COLO668 (cell line): ENCODE data around the gene AK3.

Experiments
- DNase-seq: peaks from one replicate; lab custom pipeline; 2025; ENCODE audit not compliant: unreplicated experiment; lab: John Stamatoyannopoulos, UW

AK3 gene

DNA sequence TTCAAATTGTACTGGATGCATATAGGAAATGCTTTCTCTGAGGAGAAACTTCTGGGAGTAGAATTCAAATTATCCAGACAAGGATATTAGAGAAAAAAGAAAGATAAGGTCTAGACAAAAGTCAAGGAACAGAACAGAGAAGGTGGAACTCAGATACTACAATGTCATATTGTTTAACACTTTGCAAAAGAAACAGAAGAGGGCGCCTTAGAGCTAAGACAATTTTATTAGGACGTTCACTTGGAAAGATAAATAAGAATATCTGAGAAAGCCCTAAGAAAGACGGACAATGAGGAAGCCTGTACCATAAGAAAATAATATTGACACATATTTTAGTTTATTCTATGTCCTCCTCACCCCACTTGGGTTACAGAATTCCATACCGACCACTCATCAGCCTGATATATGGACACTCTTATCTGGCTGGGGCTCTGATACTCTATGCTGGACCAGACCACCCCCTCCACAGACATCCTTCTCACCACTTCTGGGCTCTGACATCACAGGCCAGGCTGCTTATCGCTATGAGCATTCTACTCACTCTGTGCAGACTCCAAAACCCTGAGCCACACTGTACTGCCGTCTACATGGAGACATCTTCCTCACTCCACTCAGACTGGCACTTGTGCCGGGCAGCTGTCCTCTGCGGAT, 9.1 kb upstream of the AK3 start:
- no peak for DNase-seq

DNA sequence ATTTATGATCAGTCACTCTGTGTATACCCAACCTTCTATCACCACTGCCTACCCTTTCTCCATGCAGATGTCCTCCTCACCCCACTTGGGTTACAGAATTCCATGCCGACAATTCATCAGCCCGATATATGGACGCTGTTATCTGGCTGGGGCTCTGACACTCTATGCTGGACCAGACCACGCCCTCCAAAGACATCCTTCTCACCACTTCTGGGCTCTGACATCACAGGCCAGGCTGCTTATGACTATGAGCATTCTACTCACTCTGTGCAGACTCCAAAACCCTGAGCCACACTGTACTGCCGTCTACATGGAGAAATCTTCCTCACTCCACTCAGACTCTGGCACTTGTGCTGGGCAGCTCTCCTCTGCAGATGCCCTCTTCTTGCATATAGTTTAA, 7.6 kb upstream of the AK3 start:
- no peak for DNase-seq

DNA sequence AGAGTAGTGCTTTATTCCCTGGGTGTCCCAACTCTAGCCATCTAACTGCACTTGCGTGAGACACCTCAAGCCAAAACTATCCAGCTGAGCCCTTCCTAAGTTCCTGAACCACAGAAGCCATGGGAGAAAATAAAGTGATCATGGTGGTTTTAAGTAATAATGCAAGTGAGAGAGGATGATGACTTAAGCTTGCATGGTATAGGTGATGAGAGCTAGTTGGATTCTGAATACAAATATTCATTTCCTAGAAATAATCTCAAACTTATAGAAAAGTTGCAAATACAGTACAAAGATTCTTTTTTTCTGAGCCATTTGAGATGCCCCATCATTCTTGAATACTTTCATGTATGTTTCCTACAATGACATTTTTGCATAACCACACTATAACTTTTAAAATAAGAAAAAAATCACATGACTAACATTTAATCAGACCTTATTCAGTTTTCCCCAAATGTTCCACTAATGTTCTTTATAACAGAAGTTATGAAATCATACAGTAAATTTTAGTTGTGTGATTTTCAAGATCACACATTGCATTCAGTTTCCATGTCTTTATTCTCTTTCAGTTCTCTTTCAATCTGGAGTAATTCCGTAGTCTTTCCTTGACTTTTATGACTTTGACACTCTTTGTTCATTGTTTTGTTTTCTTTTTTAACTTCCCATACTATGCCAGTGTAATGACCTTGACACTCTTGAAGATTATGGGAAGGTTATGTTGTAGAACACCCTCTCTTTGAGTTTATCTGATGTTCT, 5.5 kb upstream of the AK3 start:
- no peak for DNase-seq

DNA sequence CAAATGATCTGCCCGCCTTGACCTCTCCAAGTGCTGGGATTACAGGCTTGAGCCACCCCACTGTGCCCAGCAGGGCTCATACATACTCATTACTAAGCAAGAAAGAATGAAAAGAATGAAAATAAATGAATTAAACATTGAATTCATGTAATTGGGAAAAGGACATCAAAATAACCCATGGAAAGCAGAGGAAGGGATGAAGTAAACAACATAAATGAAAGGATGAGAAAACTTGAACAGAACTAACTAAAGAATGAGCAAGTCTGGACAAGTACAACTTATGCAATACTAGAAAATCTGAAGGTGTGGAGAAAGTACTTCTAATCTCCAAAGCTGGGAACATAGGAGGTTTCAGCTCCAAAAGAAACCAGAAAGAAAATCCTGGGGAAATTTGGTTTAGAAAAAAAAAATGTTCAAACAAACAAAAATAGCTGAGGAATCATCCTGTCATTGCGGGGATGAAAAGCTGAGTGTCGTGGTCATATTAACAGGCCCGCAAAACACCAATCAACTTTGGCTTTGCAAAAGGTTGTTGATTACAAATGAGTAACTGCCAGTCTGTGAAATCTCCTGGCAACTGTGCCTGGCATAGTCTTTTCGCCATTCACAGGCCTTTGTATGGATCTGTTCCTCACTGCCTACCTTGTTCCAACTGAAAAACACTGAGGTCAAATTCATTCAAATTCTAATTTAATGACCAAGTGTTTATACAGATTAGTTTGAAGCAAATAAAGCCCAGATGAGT, 2.3 kb upstream of the AK3 start:
- no peak for DNase-seq

DNA sequence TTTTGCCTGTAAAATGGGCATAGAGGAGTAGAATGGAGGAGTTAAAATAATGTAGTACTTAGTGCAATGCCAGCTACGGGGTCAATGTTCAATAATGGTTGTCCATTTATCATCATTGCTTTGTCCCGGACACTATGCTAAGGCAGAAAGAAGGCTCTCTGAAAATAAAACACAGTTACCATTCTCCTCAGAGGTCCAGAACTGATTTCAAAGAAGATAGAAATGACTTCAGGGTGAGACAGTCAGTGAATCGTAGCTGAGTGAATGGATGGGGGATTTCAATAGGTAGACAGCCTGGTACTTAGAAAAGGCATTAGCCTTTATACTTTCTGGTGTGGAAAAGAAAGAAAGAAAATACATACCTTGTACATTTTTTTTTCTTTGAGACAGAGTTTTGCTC, 1.2 kb upstream of the AK3 start:
- DNase-seq = no peak

DNA sequence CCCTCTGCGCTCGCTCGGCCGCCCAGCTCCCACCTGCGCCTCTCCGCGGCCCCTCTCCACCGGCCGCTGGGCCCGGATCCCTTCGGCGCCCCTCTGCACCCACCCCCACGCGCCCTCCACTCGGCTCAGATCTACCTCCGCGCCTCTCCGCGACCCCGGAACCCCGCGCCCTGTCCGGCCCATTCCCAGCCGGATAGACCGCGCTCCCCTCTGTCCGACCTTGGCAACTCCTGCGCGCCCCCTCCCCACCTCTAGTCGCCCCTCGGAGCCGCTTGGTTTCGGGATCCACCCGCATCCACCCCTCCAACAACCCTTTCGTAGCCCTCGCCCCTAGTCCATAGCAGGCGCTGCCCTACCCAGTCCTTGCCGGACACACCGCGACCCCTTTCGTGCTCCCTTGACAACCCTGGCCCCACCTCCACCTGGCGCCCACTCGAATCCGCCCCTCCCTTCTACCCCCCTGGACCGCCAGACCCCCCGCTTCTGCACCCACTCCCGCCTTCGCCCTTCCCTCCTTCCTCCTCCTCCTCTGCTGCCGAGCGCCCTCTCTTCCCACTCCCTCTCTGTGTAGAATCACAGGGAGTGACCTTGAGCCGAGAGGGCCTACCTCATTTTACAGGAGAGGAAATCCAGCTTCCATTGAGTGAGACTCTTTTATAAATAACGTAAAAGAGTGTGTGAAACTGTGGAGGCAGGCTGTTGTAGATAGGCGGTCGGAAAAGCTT, 525 bp upstream of the AK3 start:
- DNase-seq = peak; percentile 31

DNA sequence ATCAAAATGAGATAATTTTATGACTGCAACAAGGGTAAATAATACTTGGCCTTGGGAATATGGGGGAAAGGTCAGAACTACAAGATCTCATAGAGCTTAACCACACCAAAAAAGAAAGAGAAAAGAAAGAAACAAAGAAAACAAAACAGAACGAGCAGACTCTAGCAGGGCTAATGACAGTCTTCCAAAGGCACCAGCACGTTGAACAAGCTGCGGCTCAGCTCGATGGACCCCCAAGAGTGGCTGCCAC, 689 bp downstream of the AK3 start:
- DNase-seq = no peak

DNA sequence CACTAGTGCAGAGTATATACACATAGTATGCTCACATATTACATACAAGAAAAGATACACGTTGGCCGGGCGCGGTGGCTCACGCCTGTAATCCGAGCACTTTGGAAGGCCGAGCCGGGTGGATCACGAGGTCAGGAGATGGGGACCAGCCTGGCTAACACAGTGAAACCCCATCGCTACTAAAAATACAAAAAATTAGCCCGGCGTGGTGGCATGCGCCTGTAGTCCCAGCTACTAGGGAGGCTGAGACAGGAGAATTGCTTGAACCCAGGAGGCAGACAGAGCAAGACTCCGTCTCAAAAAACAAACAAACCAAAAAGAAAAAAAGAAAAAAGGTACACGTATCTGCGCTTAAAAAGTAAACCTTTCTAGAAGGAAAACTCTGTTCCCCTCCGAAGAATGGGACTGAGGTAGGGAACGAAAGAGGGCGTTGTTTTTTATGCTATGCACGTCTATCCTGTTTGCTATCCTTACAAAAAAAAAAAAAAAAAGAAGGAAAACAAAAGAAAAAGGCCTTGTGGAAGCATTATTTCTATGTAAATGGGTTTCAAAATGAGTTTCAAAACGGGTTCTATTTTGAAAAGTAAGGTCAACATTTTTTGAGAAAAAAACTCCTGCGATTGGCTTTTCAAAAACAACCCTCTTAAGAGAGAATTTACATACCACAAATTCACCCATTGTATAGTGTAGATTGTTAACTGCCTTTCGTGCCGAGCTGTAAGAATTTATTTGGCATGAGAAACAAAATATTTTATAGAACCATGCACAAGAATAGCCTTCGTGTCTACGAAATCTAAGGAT, 1.2 kb downstream of the AK3 start:
- DNase-seq = peak; percentile 44

DNA sequence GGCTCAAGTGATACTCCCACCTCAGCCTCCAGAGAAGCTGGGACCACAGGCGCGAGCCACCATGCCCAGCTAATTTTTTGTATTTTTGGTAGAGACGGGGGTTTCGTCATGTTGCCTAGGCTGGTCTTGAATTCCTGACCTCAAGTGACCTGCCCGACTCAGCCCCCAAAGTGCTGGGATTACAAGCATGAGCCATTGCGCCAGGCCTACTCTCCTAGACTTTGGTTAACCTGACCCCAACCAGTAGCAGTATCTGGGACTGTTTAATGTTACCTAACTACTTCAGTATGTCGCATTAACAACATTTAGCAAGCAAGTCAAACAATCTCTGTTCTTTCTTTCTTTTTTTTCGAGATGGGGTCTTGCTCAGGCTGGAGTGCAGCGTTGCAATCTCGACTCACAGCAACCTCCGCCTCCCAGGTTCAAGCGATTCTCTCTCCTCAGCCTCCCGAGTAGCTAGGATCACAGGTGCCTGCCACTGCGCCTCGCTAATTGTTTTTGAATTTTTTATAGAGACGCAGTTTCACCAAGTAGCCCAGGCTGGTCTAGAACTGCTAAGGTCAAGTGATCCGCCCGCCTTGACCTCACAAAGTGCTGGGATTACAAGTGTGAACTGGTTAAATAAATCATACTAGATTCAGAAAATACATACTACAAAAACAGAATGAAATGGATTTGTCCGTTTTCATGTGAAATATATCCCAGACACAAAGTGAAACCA, 2.0 kb downstream of the AK3 start:
- DNase-seq = no peak

DNA sequence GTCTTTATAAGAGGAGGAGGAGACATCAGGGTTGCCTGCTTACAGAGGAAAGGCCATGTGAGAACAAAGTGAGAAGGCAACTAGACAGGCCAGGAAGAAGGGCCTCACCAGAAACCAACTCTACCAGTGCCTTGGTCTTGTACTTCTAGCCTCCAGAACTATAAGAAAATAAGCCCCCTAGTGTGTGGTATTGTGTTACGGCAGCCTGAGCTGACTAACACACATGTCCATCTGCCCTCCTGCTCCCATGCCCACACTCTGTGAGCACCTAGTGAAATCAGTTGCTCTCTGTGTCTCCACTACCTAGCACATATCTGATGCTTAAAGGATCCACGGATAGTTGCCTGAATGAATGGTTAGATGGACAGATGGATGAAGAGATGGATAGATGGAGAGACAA, 6.9 kb downstream of the AK3 start:
- no peak for DNase-seq

DNA sequence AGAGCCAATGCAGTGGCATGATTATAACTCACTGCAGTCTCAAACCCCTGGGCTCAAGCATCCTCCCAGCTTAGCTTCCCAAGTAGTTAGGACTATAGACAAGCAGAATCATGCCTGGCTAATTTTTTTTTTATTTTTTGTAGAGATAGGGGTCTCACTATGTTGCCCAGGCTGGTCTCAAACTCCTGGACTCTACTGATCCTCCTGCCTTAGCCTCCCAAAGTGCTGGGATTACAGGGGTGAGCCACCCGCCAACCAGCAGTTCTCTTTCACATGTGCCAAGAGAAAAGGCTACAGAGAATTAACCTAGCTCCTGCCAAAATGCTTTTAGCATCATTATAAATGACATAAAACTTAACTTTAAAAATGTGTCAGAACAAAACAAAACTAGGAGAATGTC, 8.1 kb downstream of the AK3 start:
- no peak for DNase-seq

DNA sequence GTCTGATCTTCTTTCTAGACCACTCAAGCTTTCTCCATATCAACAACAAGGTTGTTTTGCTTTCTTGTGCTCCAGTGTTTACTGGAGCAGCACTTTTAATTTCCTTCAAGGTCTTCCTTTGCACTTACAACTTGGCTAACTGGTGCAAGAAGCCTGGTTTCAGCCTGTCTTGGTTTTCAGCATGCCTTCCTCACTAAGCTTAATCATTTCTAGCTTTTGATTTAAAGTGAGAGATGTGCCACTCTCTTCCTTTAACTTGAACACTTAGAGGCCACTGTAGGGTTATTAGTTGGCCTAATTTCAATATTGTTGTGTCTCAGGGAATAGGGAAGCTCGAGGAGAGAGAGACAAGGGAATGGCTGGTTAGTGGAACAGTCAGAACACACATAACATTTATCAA, 13.4 kb downstream of the AK3 start:
- no peak for DNase-seq

DNA sequence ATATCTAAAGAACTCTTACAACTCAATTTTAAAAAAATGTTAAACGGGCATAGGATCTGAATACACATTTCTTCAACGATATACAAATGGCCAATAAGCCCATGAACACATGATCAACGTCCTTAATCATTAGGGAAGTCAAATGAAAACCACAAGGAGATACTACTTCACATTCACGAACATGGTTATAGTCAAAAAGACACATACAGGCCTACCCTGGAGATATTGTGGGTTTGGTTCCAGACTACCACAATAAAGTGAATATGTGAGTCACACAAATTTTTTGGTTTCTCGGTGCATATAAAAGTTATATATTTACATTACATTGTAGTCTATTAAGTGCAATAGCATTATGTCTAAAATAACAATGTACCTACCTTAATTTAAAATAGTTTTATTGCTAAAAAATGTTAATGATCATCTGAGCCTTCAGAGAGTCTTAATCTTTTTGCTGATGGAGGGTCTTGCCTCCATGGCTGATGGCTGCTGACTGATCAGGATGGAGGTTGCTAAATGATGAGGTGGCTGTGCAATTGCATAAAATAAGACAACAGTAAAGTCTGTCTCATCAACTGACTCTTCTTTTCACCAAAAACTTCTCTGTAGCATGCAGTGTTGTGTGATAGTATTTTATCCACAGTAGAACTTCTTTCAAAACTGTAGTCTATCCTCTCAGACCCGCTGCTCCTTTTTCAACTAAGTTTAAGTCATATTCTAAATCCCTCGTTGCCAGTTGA, 15.1 kb downstream of the AK3 start:
- DNase-seq = no peak

DNA sequence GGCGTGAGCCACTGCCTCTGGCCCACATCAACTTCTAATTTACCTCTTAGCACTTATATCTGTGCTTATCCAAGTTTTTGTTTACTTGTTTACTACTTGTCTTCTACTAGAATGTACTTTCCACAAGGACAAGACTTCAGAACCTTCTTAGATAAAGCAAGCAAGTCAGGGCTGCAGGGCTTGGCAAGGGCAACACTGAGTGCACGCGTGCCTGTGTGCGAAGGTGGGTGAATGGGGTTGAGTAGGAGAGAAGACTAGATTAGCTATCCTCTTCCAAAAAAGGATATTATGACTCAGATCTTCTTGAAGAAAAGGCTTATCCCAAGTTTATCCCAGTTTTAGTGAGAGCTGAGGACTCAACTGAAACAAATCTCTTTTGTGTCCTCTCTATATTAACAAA, 19.3 kb downstream of the AK3 start:
- DNase-seq = no peak

DNA sequence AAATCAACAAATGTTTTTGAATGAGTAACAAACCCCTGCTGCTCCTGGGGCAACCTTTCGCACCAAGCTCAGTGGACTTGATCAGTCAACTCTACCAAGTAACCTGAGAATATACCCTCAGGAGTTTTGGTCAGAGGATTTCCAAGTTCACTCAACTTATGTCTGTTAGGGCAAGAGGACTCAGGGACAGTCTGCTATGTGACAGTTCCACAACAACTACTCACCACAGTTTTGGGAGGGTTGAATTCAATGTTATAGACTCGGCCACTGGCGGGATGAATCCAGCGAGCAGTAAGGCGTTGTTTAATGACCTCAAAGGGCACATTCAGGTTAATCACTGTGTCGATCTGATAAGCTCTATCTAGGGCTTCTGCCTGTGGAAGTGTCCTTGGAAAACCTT, 22.1 kb downstream of the AK3 start:
- no peak for DNase-seq

DNA sequence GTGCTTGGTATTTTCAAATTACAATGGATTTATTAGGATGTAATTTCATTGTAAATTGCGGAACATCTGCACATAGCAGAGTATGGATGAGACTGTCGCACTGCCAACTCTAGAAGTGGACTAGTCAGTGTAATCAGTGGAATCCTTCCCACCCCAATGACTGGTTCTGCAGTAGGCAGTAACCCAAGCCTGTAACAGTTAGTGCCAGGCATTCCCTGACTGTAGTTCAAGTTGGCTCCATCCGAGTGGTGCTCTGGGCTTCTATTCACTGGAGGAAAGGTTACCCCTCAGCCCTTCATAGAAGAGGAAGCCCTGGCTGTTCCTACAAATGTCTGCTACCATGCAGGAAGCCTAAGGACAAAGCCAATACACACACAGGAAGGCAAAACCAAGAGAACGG, 23.2 kb downstream of the AK3 start:
- DNase-seq = no peak

DNA sequence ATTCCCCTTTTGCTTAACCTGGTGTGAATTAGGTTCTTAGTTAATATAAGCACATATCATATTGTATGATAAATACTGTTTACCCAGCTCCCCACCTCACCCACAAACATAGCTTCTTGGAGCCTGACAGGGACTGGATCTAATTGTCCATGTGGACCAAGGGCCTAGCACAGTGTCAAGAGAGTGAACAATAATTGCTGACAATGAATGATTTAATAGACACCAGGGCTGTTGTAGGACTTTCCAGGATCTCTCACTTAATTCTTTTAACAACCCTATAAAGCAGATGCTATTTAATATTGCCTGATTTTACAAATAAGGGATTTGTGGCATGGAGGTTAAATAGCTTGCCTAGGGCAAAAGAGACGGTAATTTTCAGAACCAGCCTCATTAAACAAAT, 24.8 kb downstream of the AK3 start:
- no peak for DNase-seq

DNA sequence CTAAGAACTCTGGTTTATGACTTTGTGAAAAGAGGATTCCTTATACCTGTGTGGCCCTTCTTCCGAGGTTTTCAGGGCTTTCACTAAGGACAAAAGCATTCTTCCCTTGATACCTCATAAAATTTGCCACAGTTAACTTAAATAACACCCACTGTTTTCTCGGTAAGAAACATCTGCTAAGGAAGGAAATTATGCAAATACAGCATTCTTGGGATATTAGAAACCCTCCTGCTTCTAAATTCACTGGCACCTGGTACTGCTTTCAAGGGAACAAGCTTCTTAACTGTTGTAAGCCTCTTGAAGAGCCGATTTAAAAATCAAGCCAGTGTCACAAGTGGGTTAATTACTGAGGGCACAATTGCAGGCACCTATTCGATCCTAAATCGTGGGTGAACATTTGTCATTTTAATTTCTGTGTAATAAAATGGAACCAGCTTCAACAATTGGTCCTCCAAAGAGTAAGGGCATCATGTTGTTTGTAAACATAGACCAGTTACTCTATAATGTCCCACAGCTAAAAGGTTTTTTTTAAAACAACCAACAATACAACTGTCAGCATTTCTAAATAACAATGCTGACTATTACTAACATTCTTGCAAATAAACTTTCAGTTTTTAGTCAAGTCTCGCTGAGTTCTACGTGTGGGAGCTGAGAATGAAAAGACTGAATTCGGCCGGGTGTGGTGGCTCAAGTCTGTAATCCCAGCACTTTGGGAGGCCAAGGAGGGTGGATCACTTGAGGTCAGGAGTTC, 26.6 kb downstream of the AK3 start:
- no peak for DNase-seq

DNA sequence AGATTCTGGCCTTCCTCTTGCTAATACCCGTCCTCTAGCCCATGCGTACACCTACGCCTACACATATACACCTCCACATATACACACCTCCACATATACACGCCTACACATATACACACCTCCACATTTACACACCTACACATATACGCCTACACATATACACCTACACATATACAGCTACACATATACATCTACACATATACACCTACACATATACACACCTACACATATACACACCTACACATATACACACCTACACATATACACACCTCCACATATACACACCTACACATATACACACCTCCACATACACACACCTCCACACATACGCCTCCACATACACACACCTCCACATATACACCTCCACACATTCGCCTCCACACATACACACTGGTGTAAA, 27.2 kb downstream of the AK3 start:
- DNase-seq = no peak
